ENCODE measurements around the gene SYNC.

GRCh38 chr1:32696041-32696440 lies 6.5 kb downstream of the SYNC start:
- TF ChIP-seq CTCF (IDR thresholded peaks at IDR 0.05) (no peak), POLR2A (IDR thresholded peaks at IDR 0.05) (no peak)
